ENCODE measurements around the gene CXCR4.

CXCR4 gene

DNA sequence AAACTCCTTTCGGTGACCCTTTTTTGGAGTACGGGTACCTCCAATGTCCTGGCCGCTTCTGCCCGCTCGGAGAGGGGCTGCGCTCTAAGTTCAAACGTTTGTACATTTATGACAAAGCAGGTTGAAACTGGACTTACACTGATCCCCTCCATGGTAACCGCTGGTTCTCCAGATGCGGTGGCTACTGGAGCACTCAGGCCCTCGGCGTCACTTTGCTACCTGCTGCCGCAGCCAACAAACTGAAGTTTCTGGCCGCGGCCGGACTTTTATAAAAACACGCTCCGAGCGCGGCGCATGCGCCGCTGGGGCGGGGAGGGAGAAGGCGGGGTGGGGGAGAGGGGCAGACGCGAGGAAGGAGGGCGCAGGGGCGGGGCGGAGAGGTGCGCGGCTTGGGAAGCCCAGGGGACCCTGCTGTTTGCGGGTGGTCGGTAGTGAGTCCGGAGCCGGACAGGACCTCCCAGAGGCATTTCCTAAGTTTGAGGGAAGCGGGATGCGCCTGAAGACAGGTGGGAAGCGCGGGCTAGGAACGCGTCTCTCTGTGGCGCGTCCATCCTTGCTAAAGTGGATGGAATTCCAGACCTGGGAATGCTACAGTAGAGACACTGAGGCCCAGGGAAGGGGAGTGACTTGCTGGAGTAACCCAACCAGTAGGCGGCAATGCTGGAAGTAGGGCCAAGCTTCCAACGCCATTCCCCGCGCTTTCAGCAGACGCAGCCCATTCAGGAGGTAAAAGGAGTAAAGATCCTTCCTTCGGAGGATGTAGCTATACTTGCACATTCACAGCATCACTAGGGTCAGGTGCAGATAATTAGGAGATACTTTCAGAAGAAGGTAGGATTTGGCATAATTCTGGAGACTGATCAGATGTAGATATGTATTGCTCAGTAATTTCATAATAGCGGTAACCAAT, at the start of gene CXCR4:
Gene CXCR4, minus strand, starts transcription at position 241 of the 910 bp plus-strand sequence. Its CDS starts 89 bp downstream, at position 152.
- DNase-seq = peak; percentile 85 to 91

DNA sequence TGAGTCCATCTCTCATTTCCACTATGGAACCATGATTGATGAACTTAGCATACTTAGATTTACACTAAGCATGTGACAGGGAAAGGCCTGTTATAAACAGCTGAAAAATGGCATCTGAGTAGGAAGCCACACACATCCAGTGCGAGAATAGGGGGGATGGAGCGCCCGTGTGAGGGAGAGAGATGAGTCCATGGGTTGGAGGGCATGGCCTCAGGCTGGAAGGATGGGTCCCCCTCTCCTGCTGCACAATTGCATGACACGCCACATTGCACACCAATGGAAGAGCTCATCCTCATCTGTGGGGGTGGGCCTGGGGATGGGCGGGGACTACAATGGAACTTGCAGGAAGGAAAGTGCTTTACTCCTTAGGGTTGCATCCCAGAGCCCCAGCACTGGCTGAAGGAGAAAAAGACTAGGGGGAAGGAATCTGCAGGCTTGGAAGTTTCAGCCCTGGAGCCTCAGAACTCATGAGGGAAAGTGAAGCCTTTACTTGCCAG, 46.4 kb upstream of the CXCR4 start:
- DNase-seq = no peak

DNA sequence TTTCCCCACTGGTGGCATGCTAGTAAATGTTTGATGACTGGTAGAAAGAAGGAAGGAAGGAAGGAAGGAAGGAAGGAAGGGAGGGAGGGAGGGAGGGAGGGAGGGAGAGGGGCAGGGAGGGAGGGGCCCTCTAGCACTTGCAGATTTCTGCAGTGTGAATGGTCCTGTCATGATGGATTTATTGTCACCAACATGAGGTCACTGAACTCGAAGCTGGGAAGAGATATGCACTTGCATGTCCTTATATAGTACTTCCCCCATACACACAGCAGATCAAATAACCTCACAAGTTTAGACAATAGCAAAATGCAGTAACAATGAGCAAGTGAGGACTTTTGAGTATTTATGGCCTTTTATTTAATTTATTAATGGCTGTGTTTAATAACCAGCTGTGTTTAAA, 44.5 kb upstream of the CXCR4 start:
- DNase-seq = no peak

DNA sequence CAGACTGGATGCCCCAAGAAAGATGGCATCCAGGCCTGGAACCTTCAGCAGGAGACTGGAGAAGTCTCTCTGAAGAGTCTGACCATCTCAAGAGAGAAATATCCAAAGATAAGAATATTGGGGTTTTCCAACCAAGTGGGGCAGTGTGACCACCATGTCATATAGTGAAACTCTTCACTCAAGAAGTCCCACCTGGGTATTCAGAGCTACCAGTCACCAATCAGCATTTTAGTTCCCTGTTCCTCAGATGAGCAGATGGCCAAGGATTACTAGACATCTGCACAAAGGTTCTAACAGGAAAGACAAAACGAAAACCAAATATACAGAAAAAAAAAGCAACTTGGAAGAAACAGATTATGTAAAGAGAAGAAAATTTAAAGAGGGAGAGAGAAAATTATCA, 38.5 kb upstream of the CXCR4 start:
- DNase-seq = no peak

- DNase-seq = no peak
These were observed 36.4 kb upstream of the CXCR4 start for GRCh38 chr2:136154384-136154783.

GRCh38 chr2:136151021-136151971, 33.3 kb upstream of the CXCR4 start:
- no peak for DNase-seq

GRCh38 chr2:136149011-136149410, 31.1 kb upstream of the CXCR4 start:
- DNase-seq = no peak

GRCh38 chr2:136146564-136146963, 28.6 kb upstream of the CXCR4 start:
- DNase-seq = no peak

DNA sequence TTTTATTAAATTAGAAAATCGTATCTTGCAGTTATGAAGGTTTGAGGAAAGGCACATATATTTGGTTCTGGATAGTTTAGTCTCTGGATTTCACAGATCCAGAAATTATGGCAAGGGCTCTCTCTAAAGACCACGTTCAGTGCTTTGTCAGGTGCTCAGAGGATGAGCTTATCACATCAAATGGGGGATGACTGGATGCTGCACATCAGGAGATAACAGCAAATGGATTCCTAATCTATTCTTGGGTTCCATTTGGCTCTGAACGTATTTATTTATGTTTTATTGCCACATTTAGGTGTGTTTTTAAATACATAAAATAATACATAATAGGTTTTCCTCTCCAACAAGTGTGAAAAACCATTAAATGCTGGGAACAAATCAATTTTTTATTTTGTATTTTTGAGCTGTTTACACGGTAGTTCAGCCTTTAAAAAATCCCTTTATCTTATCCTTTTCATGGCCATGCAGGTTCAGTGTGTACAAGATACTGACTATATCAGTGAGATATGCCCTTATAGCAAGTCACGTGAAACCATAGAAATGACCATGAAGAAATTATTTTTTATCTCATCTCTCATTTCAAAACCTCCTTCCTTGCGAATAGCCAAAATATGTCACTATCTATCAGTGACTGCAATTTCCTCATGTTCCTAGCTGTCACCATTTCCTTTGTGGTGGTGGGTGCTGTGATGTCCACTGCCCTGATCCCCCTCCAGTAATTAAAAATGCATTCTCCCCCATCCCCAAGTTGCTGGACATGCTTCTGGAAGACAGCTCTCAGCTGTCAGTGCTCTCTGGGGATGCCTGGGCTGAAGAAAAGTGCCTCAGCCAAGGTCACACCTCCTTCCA, 25.9 kb upstream of the CXCR4 start:
- no peak for DNase-seq

DNA sequence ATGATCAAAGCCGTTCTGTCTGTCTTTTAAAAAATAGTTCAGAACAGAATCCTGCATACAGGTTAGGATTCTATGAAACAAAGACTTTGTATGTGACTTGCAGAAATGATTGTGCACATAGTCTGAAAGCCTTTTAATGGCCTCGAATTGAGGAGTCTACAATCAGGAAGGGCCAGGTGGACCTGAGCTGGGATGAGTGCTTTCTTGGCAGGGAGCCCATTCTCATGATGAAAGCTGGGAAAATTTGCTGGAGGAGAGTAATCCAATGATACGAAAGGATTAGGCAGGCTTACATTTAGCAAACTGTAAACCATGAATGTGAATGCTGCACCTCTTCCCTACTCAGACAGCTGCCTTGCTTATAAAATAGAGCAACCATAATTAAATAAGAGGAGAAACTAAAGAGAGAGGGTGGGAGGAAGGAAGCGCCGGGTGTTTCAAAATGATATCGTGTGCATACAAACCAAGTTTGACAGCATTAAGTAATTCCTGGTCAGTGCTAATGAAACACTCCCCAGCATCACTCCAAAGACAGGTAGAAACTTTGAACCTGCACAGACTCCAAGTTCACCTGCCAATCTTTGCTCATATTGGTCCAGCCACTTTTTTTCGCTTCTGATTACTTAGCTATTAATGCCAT, 23.7 kb upstream of the CXCR4 start:
- peak in 1 of 2 experiments; percentile 10 for DNase-seq

DNA sequence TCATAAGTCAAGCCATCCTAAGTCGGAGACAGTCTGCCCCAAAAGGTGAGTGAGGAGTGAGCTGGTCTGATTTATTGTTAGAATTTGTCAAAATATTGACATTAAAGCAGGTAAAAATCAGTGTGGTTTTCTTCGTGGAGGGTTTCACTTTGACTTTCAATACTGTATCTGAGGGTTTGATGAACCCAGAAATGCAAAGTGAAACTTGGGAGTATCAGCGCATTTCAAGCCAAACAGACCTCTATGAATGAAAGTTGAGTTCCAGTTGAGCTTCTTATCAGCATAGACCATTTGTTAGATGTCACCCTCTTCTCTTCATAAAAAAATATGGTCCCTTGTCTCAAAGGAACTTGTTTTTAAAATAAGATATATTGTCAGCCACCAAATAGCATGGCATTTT, 21.7 kb upstream of the CXCR4 start:
- no peak for DNase-seq

- no peak for DNase-seq
These were observed 20.0 kb upstream of the CXCR4 start for GRCh38 chr2:136137982-136138381.

- peak in 1 of 2 experiments; percentile 1 for DNase-seq
These were observed 19.0 kb upstream of the CXCR4 start for GRCh38 chr2:136136931-136137330.

DNA sequence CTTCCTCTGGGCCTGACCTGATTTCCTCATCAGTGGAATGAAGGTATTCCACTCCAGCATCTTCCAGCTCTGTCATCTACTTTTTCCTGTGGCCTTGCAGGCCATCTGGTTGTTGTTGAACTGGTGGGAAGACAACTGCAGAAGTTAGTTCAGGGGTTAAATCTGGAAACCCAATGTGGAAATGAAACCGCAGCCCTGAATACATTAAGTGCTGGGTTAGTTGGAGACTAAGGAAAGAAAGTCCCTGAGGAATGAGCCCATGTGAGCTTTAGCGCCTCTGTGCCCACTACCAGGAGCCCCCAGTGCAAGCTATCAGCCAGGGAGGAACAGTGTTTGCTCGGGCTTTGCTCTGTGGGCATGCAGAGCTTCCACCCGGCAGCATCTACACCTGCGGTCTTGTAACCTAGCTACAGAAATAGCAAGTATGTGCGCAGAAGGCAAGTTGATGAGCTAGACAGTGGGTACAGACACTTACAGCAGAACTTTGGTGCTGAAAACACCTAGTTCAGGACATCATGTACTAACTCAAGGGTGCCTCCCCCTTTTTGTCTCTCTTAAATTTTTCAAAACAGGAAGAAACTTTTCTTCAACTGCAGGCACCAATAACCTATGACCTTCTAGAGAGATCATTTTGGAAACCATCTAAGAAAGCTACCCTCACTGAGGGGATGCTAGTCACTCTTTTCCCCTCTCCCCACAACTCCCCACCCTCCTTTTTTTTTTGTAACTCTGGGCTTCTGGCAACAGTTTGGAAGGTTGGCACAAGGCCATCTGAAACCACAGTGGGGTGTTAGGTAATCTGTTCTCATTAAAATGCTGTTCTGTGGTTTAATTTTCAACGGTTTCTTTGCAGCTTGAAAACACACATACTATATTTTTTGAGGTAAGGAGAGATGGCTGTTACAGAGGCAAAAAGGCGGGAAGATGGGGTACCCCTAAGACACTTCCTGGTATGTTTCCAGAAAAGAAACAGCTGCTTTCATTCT, 18.3 kb upstream of the CXCR4 start:
- peak in 1 of 2 experiments; percentile 4 for DNase-seq

- DNase-seq = no peak
These were observed 17.5 kb upstream of the CXCR4 start for GRCh38 chr2:136135462-136135861.

- no peak for DNase-seq
These were observed 16.2 kb upstream of the CXCR4 start for GRCh38 chr2:136134126-136134525.

DNA sequence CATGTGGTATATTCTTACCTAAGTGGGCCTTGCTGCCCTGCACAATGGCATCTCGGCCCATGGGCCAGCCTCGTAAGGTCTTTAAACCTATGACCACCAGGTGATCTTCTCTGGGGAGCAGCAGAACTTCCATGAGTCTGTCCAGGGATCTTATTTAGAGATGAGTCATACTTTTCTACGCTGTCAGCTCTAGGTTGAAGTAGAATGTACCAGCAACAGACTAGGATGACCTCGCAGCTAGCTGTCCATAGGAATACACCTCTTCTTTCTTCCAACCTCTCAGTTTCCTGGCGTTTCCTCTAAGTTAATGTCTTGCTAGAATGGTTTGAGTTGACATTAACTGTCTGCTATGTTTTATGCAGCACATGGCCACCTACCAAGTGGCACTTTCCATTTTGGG, 15.6 kb upstream of the CXCR4 start:
- DNase-seq = no peak

DNA sequence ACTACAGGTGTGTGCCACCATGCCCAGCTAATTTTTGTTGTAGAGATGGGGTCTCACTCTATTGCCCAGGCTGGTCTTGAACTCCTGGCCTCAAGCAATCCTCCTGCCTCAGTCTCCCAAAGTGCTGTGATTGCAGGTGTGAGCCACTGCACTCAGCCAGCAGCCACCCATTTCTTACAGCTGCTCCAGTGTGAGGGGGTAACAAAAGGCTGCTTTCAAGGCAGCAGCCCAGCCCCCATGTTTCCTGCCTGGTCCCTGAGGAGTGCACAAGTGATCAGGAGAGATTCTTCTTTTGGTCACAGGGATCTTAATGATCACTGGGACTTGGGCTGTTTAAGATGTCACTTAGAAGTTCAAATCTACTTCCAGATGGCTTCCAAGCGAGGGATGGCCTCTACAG, 15.2 kb upstream of the CXCR4 start:
- DNase-seq = no peak

DNA sequence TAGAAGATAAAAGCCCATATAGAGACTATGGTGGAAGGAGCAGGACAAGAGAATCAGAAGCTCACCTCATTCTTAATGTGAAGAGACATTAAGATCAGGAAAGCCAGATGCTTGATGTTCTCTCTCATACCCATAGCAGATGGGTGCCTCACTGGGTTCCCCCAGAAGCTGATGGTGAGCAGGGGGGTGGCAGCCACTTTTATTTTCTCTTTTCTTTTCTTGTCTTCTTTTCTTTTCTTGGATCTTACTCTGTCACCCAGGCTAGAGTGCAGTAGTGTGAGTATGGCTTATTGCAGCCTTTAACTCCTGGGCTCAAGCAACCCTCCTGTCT, 14.8 kb upstream of the CXCR4 start:
- no peak for DNase-seq

GRCh38 chr2:136131961-136132824, 14.2 kb upstream of the CXCR4 start:
- no peak for DNase-seq
